ENCODE results near the gene AURKAIP1.

AURKAIP1 gene

GRCh38 chr1:1356166-1356795 is 18.7 kb downstream of the AURKAIP1 start:
- peak overlapping the region; percentile 72 for H3K4me2 ChIP-seq (ENCODE audit: low read length, poor library complexity, severe bottlenecking)
- peak overlapping the region; percentile 15 for H3K27ac ChIP-seq (ENCODE audit: low read length, poor library complexity, severe bottlenecking)
- H3K4me1 ChIP-seq (ENCODE audit: control insufficient read depth, insufficient read depth, low read depth, low read length): peaks cover 83% of the 10 kb centered on the region
- no peaks in the 10 kb centered on the region for H3K9me3 ChIP-seq (ENCODE audit: control insufficient read depth, low read length)
- H3K9ac ChIP-seq (ENCODE audit: low read length): peak overlapping the region; percentile 97
- peak overlapping the region; percentile 45 for H2BK120ac ChIP-seq (ENCODE audit: low read depth, low read length)
- peaks cover 32 to 44% of the 10 kb centered on the region in 2 experiments for H3K36me3 ChIP-seq (ENCODE audit: control insufficient read depth in 1 of 2, insufficient read depth in 2 of 2, low read depth in 1 of 2, low read length in 2 of 2)
- no peak overlapping the region for H3K23ac ChIP-seq (ENCODE audit: low read length in 2 of 2)
- H3K18ac ChIP-seq (ENCODE audit: low read depth in 1 of 2, low read length in 2 of 2): peak overlapping the region in 1 of 2 experiments; percentile 61
- no peak for DNase-seq
- no peak overlapping the region for H2AFZ ChIP-seq (ENCODE audit: low read depth, low read length)
- no peak overlapping the region for H4K91ac ChIP-seq (ENCODE audit: low read length)
- H4K8ac ChIP-seq (ENCODE audit: low read length): no peak overlapping the region
- H3K14ac ChIP-seq (ENCODE audit: low read length in 2 of 2): no peak overlapping the region
- peak overlapping the region; percentile 64 to 93 for H3K4me3 ChIP-seq (ENCODE audit: insufficient read depth in 1 of 2, low read depth in 1 of 2, low read length in 2 of 2)
- H3K27me3 ChIP-seq (ENCODE audit: control insufficient read depth in 1 of 2, insufficient read depth in 1 of 2, low read length in 2 of 2): no peaks in the 10 kb centered on the region
- peak overlapping the region; percentile 75 for H2BK15ac ChIP-seq (ENCODE audit: low read depth, poor library complexity, severe bottlenecking)
- peak overlapping the region in 1 of 2 experiments; percentile 70 for H3K4ac ChIP-seq (ENCODE audit: low read depth in 1 of 2, low read length in 2 of 2)
- 75% methylated on average over 7 of the region's 8 CpGs for WGBS
- no peak overlapping the region for H2BK12ac ChIP-seq (ENCODE audit: low read length in 2 of 2)
- H3K79me1 ChIP-seq (replicated peaks; ENCODE audit: low read length, poor library complexity, severe bottlenecking): peaks cover 3% of the 10 kb centered on the region
- H2BK5ac ChIP-seq (ENCODE audit: low read depth, low read length, poor library complexity, severe bottlenecking): no peak overlapping the region
- H2AK5ac ChIP-seq (ENCODE audit: low read length, severe bottlenecking): no peak overlapping the region

GRCh38 chr1:1355416-1355815 is 19.6 kb downstream of the AURKAIP1 start:
- Histone ChIP-seq H3K4me2 (ENCODE audit: low read length, poor library complexity, severe bottlenecking) (peak overlapping the region; percentile 50), H2BK5ac (ENCODE audit: low read depth, low read length, poor library complexity, severe bottlenecking) (no peak overlapping the region), H2BK12ac (ENCODE audit: low read length in 2 of 2) (no peak overlapping the region), H3K9me3 (ENCODE audit: control insufficient read depth, low read length) (no peaks in the 10 kb centered on the region), H3K18ac (ENCODE audit: low read depth in 1 of 2, low read length in 2 of 2) (peak overlapping the region in 1 of 2 experiments; percentile 25), H2BK120ac (ENCODE audit: low read depth, low read length) (peak overlapping the region; percentile 89), H3K14ac (ENCODE audit: low read length in 2 of 2) (no peak overlapping the region), H2BK15ac (ENCODE audit: low read depth, poor library complexity, severe bottlenecking) (no peak overlapping the region), H3K79me1 (replicated peaks; ENCODE audit: low read length, poor library complexity, severe bottlenecking) (peaks cover 3% of the 10 kb centered on the region), H3K27me3 (ENCODE audit: control insufficient read depth in 1 of 2, insufficient read depth in 1 of 2, low read length in 2 of 2) (no peaks in the 10 kb centered on the region), H3K4me3 (ENCODE audit: insufficient read depth in 1 of 2, low read depth in 1 of 2, low read length in 2 of 2) (peak overlapping the region in 1 of 2 experiments; percentile 53), H2AK5ac (ENCODE audit: low read length, severe bottlenecking) (no peak overlapping the region), H2AFZ (ENCODE audit: low read depth, low read length) (no peak overlapping the region), H3K27ac (ENCODE audit: low read length, poor library complexity, severe bottlenecking) (no peak overlapping the region), H3K23ac (ENCODE audit: low read length in 2 of 2) (no peak overlapping the region), H3K36me3 (ENCODE audit: control insufficient read depth in 1 of 2, insufficient read depth in 2 of 2, low read depth in 1 of 2, low read length in 2 of 2) (peaks cover 32 to 44% of the 10 kb centered on the region in 2 experiments), H3K9ac (ENCODE audit: low read length) (no peak overlapping the region), H4K8ac (ENCODE audit: low read length) (peak overlapping the region; percentile 39), H4K91ac (ENCODE audit: low read length) (no peak overlapping the region), H3K4me1 (ENCODE audit: control insufficient read depth, insufficient read depth, low read depth, low read length) (peaks cover 76% of the 10 kb centered on the region), H3K4ac (ENCODE audit: low read depth in 1 of 2, low read length in 2 of 2) (no peak overlapping the region)
- WGBS: 19% methylated on average over 47 of the region's 52 CpGs
- peak; percentile 54 for DNase-seq

DNA sequence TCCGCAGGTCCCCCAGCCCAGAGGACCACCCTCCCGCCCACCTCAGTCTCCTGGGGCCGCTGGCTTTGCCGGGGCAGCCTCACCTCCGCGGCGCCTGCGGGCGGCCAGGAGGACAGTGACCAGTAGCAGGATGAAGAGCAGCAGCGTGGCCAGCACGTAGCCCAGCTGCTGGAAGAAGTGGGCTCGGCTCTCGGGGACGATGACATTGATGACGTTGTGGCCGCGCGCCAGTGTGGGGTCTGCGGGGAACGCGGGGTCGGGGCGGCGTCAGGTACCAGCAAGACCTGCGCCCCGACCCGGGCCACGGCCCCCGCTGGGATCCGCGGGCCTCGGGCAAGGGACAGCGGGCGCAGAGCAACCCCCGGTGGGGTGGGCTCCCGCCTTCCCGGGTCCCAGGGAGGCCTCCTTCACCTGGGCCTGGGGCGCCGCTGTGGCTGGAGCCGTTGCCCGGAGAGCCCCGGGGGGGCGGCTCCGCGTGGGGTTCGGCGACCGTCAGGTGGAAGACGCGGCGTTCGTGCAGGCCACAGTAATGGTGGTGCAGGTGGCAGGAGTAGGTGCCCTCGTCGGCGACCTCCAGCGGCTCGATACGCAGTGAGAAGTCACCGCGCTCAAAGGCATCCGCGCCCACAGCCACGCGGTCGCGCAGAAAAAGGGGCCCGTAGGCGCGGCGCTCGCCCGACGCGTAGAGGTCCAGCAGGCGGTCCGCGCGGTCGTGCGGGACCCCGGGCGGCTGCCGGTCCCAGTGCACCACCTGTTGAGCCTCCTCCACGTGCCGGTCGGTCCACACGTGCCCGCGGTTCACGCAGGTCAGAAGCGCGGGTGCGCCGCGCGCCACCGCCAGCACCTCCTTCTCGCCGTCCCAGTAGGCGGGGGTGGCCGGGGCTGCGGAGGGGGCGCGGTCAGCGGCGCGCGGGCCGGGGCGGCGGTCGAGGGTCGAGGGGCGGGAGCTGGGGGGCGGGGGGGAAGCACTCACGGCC is 20.4 kb downstream of the AURKAIP1 start:
- H3K9me3 ChIP-seq (ENCODE audit: control insufficient read depth, low read length): no peaks in the 10 kb centered on the region
- no peak overlapping the region for H2AFZ ChIP-seq (ENCODE audit: low read depth, low read length)
- no peak overlapping the region for H2BK15ac ChIP-seq (ENCODE audit: low read depth, poor library complexity, severe bottlenecking)
- peak overlapping the region in 1 of 2 experiments; percentile 53 for H3K23ac ChIP-seq (ENCODE audit: low read length in 2 of 2)
- H2BK5ac ChIP-seq (ENCODE audit: low read depth, low read length, poor library complexity, severe bottlenecking): no peak overlapping the region
- H3K27me3 ChIP-seq (ENCODE audit: control insufficient read depth in 1 of 2, insufficient read depth in 1 of 2, low read length in 2 of 2): no peaks in the 10 kb centered on the region
- H4K8ac ChIP-seq (ENCODE audit: low read length): peak overlapping the region; percentile 59
- no peak overlapping the region for H3K14ac ChIP-seq (ENCODE audit: low read length in 2 of 2)
- no peak overlapping the region for H3K18ac ChIP-seq (ENCODE audit: low read depth in 1 of 2, low read length in 2 of 2)
- no peak overlapping the region for H3K27ac ChIP-seq (ENCODE audit: low read length, poor library complexity, severe bottlenecking)
- H4K91ac ChIP-seq (ENCODE audit: low read length): peak overlapping the region; percentile 34
- WGBS: 54% methylated on average over 74 of the region's 116 CpGs
- no peak overlapping the region for H2AK5ac ChIP-seq (ENCODE audit: low read length, severe bottlenecking)
- no peak overlapping the region for H3K4me2 ChIP-seq (ENCODE audit: low read length, poor library complexity, severe bottlenecking)
- H3K4me1 ChIP-seq (ENCODE audit: control insufficient read depth, insufficient read depth, low read depth, low read length): peaks cover 67% of the 10 kb centered on the region
- H2BK12ac ChIP-seq (ENCODE audit: low read length in 2 of 2): no peak overlapping the region
- peaks cover 32 to 44% of the 10 kb centered on the region in 2 experiments for H3K36me3 ChIP-seq (ENCODE audit: control insufficient read depth in 1 of 2, insufficient read depth in 2 of 2, low read depth in 1 of 2, low read length in 2 of 2)
- H3K79me1 ChIP-seq (replicated peaks; ENCODE audit: low read length, poor library complexity, severe bottlenecking): peaks cover 3% of the 10 kb centered on the region
- H3K9ac ChIP-seq (ENCODE audit: low read length): peak overlapping the region; percentile 29
- peak overlapping the region; percentile 14 to 64 for H3K4me3 ChIP-seq (ENCODE audit: insufficient read depth in 1 of 2, low read depth in 1 of 2, low read length in 2 of 2)
- DNase-seq: no peak
- H2BK120ac ChIP-seq (ENCODE audit: low read depth, low read length): no peak overlapping the region
- no peak overlapping the region for H3K4ac ChIP-seq (ENCODE audit: low read depth in 1 of 2, low read length in 2 of 2)

Measured in mesenchymal stem cell (in vitro differentiated cells and primary cell).